NCI-H345 (cell line): Measurements from ENCODE around the gene MITF.
"Not testable (repeated sequence)": the region's sequence is repeated elsewhere in the genome, so short reads cannot be mapped to it uniquely, and the experiment has no call there.

Experiments
- DNase-seq: peaks from one replicate; lab custom pipeline; 2025; lab: John Stamatoyannopoulos, UW

Gene MITF

DNA sequence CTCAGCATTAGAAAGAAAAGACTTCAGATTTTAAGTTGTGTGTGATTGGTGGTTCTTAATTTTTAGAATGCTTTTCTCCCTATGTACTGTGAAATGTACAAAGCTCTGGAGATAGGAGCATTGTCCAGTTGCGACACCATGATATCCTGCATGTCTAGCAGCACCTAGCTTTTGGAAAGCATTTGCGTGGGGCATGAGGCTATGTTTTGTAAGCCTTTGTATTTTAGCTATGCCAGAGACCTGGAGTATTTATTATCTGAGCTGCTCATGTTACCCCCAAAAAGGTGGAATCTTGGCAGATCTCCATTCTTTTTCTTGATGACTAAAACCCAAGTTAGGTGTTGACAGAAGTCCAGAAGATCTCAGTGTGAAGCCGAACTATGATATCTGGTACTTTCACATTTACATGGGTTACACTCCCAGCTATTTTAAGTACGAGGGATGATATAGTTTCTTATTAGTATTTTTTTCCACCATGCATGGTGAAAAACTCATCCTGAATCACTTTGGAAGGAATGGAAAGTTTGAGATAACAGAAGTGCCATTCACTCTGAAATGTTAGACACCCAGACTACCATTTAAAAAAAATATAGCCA, 133.6 kb downstream of the MITF start:
- no peak for DNase-seq

DNA sequence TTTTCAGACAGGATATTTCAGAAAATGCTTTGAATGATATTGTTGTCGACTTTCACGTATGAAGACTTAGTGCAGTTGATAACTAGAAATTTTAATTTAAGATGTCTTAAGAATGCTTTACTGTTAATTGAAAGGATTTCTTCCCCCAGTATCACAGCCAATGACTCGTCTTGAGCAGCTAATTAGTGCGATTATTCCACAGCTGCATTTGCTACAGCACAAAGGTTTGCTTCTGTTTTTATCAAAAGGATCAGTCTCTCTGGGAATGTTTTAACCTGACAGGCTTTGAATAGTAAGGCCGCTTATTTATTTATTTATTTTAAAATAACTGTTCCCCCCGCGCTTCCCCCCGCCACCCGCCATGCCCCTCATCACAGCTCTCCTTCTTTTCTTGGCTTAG, 136.8 kb downstream of the MITF start:
- DNase-seq, result no peak

DNA sequence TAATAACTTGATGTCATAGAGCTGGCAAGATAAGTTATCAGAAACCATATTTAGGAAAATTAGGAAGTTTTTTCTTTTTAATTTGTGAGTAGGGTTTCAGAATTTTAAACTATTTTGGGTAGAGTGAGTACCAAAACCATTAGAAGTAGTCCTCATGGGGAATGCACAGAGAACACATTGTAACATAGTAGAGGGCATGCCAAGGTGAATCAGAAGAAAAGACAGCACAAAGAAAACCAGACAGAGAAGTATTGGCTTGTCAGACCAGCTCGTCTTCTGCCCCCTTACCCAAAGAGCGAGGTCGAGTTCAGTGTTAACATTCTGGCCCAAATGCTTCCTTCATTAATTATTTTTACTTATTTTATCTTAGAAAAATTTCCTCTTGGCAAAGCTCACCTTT, 139.0 kb downstream of the MITF start:
- DNase-seq, result no peak

DNA sequence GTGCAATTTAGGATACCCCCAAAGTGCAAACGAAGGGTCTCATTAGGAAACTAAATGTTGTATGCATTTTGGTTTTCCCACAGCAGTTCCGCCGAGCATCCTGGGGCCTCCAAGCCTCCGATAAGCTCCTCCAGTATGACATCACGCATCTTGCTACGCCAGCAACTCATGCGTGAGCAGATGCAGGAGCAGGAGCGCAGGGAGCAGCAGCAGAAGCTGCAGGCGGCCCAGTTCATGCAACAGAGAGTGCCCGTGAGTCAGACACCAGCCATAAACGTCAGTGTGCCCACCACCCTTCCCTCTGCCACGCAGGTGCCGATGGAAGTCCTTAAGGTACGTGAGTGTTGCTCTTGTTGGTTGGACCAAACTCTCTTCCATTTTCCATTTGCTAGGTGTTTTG, 139.8 kb downstream of the MITF start:
- DNase-seq, result no peak

DNA sequence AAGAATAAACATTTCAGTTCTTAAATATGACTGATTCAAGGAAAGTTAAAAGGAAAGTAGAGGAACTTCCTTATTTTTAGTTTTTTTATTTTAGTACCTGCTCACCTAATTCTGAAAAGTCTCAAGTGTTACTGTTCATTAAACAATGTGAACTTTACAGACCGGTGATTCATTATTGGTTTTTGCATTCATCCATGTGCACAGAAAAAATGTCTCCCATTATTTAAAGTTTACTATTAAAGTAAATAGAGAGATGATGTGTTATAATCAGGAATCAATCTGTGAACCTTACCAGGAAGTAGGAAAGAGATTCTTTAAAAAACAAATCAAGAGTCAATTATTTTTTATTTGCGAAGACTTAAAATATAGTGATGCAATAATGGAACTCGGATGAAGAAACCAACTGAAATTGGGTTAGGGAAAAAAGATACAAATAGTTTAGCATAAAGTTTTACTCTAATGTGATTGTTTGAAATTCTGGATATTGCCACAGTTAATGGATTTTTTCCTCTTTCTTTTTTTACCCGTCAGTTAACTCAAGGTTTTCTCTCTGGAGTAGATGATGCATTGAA, 140.9 kb downstream of the MITF start:
- no peak for DNase-seq

DNA sequence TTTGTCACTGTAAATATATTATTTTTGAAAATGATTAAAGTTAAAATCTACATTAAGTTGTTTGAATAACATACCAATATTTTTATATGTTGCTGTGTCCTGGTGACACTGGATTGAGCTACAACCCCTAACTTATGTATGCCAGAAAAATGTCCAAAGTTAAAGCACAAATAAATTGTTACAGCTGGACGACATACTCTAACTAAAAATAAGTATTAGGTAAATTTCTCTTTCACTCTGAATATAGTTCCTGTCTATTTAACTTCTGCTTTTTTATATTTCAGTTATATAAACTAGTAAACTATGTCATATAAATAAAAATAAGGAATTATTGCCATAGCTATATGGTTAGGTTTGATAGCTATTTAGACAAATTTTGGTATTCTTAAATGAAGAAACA, 141.8 kb downstream of the MITF start:
- DNase-seq, result no peak

DNA sequence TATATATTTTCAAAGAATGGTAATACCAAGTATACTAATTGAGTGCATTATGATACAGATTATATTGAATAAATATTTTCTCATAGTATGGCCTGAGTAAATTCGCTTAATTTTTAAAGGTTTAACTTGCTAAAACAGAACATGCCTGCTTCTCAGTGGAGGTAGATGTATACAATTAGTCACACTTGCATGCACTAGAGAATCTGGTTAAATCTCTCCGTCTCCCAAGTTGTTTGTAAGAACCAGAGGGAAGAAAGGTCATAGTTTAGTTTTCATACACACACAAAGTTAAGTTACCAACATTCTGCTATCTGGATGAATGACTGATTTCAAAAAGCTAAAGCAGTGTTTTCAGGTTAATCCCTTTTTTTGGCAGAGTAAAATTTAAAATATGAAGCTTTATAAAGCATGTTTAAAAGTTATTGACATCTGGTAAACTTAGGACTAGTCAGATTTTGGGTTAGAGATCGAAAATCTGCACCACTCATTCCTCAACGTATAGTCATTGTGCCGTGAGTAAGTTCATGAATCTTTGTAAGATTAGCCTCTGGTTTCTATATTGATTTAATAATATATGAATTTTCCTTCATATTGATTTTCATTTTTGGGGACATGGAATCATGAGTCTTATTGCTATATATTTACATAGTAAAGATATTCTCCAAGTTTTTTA, 142.6 kb downstream of the MITF start:
- DNase-seq, result no peak

DNA sequence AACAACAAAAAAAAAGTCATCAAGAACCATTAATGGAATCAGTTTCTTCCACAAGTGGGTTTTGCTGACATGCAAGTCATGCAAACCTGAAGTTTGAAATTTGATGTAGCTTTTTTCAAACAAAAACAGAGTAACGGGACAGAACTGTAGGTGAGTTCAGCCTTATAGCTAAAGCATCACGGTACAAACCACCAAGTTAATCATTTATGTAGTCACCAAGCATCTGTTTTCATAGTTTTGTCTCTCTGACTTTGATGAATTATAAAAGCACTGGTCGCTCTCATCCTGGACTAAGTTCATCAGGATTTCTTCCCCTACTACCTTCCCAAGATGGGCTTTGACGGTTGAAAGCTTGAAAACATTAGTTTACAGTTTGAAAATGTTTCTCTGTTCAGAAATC, 143.3 kb downstream of the MITF start:
- DNase-seq, result no peak

DNA sequence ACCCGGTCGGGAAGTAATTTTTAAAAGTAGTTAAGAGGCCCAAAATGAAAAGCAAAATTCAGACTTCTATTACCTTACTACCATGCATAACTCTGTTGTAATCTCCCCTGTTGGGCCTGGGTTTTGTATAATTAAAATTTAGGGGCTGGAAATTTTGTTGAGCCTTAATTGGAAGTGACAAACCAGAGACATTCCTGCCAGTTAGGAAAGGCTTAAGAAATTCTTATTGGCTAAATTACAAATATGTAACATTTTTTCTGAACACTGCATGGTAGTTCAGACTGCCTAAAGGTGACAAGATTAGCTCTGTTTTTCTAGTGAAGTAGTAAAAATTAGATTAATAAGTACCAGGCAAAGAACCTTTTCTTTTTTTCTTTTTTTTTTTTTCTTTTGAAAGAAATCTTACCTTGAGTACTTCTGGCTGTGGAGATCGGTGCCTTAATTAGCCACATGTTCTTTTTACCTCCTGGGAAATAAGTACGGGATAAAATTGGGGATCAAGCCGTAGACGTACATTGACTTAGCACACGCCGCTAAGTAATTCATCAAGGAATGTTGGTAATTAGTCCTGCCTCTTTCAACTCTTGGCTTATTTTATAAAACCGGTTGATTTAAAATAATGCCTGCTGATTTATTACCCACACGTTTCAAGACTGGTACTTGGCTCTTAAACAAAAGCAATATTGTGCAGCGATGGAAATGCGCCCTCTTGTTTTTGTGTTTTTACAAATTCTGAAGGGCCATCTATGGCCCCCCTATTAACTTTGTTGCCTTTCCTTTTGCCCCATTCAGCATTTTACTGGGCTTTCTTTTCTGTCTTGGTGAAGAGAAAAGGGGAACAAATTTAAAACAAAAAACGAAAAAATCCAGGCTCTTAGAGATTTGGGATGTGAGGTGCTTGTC, 149.0 kb downstream of the MITF start:
- DNase-seq, result no peak

DNA sequence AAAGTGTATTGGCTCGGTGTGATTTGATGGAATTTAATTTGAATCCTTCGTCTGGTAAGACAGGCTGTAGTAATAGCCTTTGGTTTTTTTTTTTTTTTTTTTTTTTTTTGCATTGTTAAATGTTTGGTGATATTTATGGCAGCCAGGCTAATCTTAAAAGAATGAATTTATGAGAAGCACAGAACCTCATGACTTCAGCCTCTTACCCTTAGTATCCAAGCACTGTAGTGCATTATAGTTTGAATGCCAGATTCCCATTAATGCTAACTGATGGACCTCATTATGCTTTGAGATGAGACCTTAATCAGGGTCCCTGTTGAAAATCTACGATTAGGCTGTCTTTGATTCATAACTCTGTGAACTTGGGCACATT, 149.7 kb downstream of the MITF start:
- DNase-seq, result no peak

DNA sequence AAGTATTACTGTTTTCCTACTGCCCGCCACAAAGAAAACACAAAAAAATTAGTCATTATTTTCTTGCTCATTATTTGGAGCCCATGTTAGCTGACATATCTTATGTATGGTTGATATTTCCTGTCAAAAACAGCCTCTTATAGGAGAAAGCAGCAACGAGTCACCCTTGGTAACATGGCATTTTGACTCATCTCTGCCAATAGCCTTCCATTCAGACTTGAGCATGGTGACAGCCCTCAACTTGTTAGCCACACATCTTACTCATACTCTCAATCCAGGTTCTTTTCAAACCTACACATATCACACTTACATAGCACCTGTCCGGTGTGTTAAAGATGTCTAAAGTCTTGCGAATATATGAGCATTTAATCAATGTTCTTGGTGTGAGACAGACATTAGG, 150.8 kb downstream of the MITF start:
- no peak for DNase-seq

DNA sequence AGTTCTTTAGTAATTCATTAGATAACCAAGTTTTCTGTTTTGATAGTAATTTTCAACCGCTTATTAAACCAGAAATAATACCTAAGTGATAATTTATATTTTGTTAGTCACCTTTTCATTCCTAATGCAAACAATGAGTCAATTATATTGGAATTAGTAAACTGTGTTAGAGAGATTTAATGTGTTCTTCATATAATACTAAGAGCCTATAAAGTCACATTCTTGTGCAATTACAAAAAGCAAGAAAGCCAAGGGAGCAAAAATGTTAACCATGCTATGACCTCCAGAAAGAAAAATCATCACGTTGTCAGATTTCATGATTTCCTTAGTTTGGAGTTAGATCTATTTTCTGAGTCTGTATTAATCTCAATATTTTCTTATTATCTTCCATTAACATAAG, 151.4 kb downstream of the MITF start:
- DNase-seq, result no peak

DNA sequence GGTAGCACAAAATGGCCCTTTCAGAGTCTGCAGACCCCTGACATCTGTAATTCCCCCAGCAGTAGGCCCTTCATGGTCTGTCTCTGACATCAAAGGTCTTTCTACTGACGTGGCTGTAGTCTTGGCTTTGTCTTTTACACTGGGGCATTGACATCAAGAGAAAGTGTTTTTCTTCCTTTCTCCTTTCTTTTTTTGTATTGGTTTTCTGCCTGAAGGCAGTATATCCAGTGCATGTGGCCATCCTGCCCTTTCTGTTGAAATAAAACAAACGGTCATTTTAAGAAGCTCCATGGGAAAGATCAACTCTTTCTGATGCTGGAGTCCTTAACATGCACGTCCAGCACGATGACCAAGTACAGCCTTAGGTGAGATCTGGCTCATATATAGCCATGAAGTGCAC, 153.4 kb downstream of the MITF start:
- no peak for DNase-seq

DNA sequence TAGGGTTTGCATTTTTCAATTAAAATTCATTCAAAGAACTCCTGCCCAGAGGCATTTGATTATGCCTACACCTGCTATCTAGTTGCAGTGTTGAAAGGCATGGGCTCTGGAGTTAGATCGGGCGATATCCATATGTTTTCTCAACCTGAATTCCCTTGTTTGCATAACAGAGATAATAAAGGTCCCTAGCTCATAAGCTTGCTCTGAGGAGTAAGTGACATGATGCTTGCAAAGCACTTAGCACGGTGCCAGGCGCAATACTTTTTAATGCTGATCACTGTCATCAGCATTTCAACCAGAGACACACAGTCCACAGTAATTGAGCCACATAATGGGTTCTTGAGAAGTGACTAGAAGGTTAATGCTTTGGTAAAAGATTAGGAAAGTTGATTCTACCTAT, 154.0 kb downstream of the MITF start:
- DNase-seq, result no peak

DNA sequence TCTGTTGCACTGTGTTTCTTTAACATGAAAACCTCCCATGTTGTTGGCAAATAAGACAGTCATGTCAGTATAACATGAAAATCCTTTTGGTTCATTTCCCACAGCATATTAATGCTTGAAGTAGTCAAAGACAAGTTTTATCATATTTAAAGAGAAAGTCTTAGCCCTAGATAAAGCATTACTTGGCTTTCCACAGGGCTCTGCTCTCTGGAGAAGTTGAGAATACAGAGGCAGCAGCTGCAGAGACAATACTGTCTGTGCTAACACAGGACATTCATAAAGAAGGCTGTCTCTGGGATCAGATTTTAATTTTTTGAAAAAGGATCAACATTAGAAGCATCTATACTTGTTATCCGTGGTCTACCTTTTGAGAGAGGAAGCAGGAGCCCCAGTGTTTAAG, 156.8 kb downstream of the MITF start:
- DNase-seq, result no peak

DNA sequence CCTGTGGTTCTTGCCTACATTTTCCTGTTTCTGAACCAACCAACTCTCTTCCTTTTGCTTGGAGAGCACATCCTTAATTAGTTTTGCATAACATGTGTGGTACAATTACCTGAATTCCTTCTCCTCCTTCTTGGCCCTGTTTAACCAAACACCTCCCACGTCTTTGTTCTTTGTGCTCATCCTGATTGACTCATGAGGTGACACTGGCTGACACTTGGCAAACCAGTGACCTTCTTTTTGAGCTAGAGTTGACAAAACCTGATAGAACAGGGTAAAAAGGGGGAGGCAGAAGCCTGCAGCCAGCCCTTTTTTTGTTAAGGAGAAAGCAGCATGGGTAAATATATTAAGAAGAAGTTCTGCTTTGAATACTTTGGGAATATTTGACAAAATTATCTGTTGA, 161.1 kb downstream of the MITF start:
- DNase-seq, result no peak

DNA sequence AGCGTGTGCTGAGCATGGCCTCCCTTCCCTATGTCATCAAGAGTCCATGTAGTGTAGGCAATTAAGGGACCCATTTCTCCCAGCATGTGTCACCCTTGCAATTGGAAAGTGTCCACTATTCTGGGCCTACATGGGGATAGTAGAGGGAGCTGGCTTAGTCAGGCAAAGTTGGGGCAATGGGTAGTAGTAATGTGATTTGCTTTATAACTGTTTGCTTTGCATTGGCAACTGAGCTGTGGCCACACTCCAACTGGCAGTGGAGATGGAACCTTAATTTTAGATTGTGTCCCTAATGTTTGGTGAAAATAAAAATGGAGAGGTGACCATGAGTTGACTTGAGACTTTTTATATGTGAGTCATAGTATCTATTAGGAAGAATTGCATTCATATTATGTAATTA, 162.5 kb downstream of the MITF start:
- DNase-seq, result no peak

DNA sequence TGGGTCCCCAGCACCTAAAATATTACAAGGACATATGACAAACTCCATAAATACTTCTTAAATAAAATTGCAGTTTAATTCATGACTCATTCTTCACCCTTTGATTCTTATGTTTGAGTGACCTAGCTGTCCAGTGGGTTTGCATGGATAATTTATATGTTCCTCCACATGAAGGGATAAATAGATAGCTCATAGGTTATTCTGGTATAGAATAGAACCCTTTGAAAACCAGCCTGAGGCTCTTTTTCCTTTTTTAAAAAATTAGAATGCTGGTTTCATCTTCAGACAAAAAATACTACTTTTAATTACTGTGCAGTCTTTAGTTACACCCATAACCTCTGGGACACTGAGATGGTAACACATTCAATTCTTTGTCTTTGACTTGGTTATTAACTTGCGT, 163.1 kb downstream of the MITF start:
- no peak for DNase-seq

DNA sequence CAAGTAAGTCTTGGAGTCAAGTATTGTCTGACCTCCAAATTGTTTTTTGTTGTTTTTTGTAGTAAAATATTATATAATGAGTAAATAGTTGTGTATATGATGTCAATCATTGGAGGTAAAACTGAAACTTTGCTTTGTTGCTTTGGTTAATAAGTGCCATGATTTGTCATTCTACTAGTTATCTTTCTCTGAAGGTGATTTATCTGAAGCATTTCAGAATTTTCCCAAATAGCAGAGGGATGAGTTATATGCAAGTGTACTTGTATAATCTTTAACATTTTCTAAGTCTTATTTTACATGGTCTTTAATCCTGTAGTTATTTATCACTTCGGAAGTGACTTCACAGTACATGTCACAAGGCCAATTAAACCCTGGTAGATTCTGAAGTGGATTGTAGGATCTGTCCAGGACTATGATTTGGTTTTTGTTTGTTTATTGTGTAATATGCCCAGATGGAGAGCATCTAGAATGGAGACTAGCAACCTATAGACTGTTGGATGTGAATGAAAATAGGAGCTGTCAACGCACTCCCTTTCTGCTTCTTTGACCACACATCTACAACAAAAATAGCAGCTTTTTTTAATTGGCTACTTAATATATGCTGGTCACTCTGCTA, 167.2 kb downstream of the MITF start:
- DNase-seq, result no peak

DNA sequence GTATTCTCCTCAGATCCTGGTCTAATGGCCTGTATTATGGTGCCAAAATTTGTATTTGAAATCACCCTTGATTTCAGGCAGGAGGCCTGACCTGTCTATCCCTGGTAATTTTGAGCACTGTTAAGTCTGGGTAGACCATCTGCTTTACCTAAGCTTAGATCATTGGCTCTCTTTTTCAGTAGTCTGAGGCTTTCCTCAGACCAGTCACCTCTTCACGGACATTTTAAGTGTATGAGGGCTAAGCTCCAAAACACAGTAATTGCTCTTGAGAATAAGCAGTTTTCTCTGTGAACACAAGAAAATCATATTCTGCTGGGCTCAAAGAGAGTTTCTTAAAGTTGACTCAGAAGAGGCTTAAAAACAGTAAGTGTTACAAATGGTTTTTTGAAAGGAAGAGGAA, 168.3 kb downstream of the MITF start:
- no peak for DNase-seq

DNA sequence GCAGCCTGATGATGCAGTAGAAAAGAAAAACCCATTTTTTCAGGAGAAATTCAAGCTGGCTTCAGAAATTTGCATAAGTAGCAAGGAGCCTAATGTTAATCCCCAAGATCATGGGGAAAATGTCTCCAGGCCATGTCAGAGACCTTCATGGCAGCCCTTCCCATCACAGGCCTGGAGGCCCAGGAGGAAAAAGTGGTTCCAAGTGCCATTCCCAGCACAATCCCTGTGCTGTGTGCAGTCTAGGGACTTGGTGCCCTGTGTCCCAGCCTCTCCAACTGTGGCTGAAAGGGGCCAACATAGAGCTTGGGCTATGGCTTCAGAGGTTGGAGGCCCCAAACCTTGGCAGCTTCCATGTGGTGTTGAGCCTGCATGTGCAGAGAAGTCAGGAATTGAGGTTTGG, 170.6 kb downstream of the MITF start:
- not testable (repeated sequence) for DNase-seq

DNA sequence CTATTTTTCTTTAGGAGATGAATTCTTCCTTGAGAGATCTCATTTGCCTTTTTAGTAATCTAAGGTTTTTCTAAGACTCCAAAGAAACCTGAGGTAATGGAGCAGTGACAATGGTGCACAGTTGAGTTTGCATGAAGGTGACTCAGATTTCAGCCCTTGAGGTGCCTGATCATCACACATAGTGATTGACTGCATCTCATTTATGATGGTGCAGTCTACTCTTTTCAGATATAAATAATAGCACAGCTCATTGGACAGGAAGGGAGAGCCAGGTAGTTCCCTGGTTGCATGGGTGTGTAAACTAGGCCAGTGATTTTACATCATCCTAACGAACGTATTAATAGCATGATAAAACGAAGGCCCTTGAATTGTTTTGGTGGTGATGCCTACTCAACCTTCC, 174.2 kb downstream of the MITF start:
- no peak for DNase-seq

DNA sequence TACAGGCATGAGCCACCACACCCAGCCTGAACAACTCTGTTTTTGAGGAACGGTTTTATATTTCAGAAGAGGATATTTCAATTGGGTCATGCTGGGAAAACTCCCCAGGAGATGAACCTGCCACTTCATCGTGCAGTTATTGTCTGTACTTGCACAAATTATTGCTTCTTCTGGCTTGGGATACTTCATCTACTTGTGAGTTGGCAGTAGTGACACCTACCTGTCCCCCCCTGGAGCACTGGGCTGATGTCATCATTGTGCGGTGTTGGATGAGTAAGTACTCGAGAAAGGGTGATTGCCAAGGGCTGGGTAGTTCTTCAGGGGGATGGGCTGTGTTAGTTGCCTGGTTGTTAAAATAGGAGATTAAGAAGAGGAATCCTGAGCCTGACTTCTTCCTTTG, 175.1 kb downstream of the MITF start:
- DNase-seq, result no peak
